GM23338 (cell line): ENCODE results near the gene RXFP1. TPM values are rescaled to one million over a fixed set of nuclear protein-coding genes. Genes with fewer than 3 reads are reported as not detected.

Source experiments
- ATAC-seq: fragments of 200-7000 bp; cut with Tn5 transposase; 3 replicates; pipeline ENCODE4 v1.9.1; 2020
- DNase-seq: peaks from one replicate; pipeline ENCODE4 v3.0.0-alpha.2; 2015; ENCODE audit warnings: low spot score
- H2AFZ ChIP-seq: fragments of 200-600 bp; sonication (generic); 2 replicates; pipeline ENCODE4 v1.8.0; 2016; ENCODE audit warnings: antibody characterized with exemption, mild to moderate bottlenecking, moderate library complexity
- H3F3A ChIP-seq: fragments of 200-600 bp; sonication (generic); replicated peaks from 2 replicates; pipeline ENCODE4 v1.8.0; 2017; ENCODE audit warnings: antibody characterized with exemption, mixed run types, low read depth
- H3K27ac ChIP-seq: fragments of 200-600 bp; sonication (generic); 2 replicates; pipeline ENCODE4 v1.6.1; 2016; ENCODE audit warnings: low read depth
- H3K27me3 ChIP-seq: fragments of 200-600 bp; sonication (generic); 2 replicates; pipeline ENCODE4 v1.8.0; 2016; ENCODE audit warnings: mild to moderate bottlenecking, mixed run types, moderate library complexity; ENCODE audit not compliant: insufficient read depth
- H3K36me3 ChIP-seq: fragments of 200-600 bp; sonication (generic); 2 replicates; pipeline ENCODE4 v1.8.0; 2016; ENCODE audit warnings: mild to moderate bottlenecking; ENCODE audit not compliant: insufficient read depth
- H3K4me1 ChIP-seq: fragments of 200-600 bp; sonication (generic); 2 replicates; pipeline ENCODE4 v1.8.0; 2016; ENCODE audit warnings: mild to moderate bottlenecking, moderate library complexity; ENCODE audit not compliant: insufficient read depth
- H3K4me2 ChIP-seq: fragments of 200-600 bp; sonication (generic); 2 replicates; pipeline ENCODE4 v1.7.1; 2017; ENCODE audit warnings: mixed run types
- H3K4me3 ChIP-seq: fragments of 200-600 bp; sonication (generic); 2 replicates; pipeline ENCODE4 v1.6.1; 2016; ENCODE audit warnings: mixed run types
- H3K79me2 ChIP-seq: fragments of 200-600 bp; sonication (generic); replicated peaks from 2 replicates; pipeline ENCODE4 v1.8.0; 2017; ENCODE audit warnings: mild to moderate bottlenecking; ENCODE audit not compliant: insufficient read depth
- H3K9me2 ChIP-seq: fragments of 200-600 bp; sonication (generic); 2 replicates; pipeline ENCODE4 v1.8.0; 2017; ENCODE audit not compliant: insufficient read depth
- H4K20me1 ChIP-seq: fragments of 200-600 bp; sonication (generic); replicated peaks from 2 replicates; pipeline ENCODE4 v1.8.0; 2017; ENCODE audit warnings: mild to moderate bottlenecking; ENCODE audit not compliant: insufficient read depth
- H3K27ac Mint-ChIP-seq: 2 replicates; pipeline ENCODE4 v1.8.0; 2020; ENCODE audit warnings: inconsistent platforms, mild to moderate bottlenecking, moderate library complexity, mixed read lengths
- H3K27me3 Mint-ChIP-seq: 3 replicates; pipeline ENCODE4 v1.8.0; 2022; ENCODE audit warnings: low read depth, mild to moderate bottlenecking, moderate library complexity, mixed read lengths, inconsistent platforms; ENCODE audit not compliant: insufficient read depth, poor library complexity
- H3K36me3 Mint-ChIP-seq: 3 replicates; pipeline ENCODE4 v1.8.0; 2021; ENCODE audit warnings: low read depth, mild to moderate bottlenecking, inconsistent platforms, moderate library complexity, mixed read lengths
- H3K4me1 Mint-ChIP-seq: 3 replicates; pipeline ENCODE4 v1.8.0; 2020; ENCODE audit warnings: mild to moderate bottlenecking, inconsistent platforms, mixed read lengths
- H3K4me3 Mint-ChIP-seq: 3 replicates; pipeline ENCODE4 v1.8.0; 2021; ENCODE audit warnings: moderate library complexity, mild to moderate bottlenecking, inconsistent platforms, mixed read lengths
- H3K9me3 Mint-ChIP-seq: 3 replicates; pipeline ENCODE4 v1.8.0; 2020; ENCODE audit warnings: moderate library complexity, mild to moderate bottlenecking, inconsistent platforms, mixed read lengths
- CREB1 ChIP-seq: fragments of 250-450 bp; sonication (Bioruptor Pico); IDR thresholded peaks from 2 replicates; pipeline ENCODE4 v1.5.0; 2020; ENCODE audit warnings: low read depth, mild to moderate bottlenecking, moderate library complexity
- EZH2 ChIP-seq: fragments of 200-600 bp; sonication (generic); IDR thresholded peaks from one replicate; pipeline ENCODE4 v1.8.0; 2017; ENCODE audit warnings: antibody characterized with exemption, mild to moderate bottlenecking, low read depth; ENCODE audit not compliant: unreplicated experiment
- EZH2phosphoT487 ChIP-seq: fragments of 200-600 bp; sonication (generic); IDR thresholded peaks from one replicate; pipeline ENCODE4 v1.8.1; 2018; ENCODE audit warnings: antibody characterized with exemption; ENCODE audit not compliant: unreplicated experiment
- STAT1 ChIP-seq: IDR thresholded peaks from one replicate; pipeline ENCODE4 v1.6.1; 2016; ENCODE audit warnings: antibody characterized with exemption; ENCODE audit not compliant: unreplicated experiment
- ZNF114 ChIP-seq: fragments of 250-450 bp; sonication (Bioruptor Pico); IDR thresholded peaks from 2 replicates; pipeline ENCODE4 v1.5.0; 2020; ENCODE audit warnings: mild to moderate bottlenecking, moderate library complexity
- polyA plus RNA-seq: library from polyadenylated mRNA; unstranded; fragments of >200 nt; fragmentation: Nextera tagmentation; extraction: Ambion mirVana; gene quantifications from 2 replicates; pipeline ENCODE4 v1.2.1, GENCODE V29; 2016
- total RNA-seq: library from RNA; depleted of rRNA; stranded (reverse); fragments of >200 nt; shearing (Covaris generic); gene quantifications from 2 replicates; pipeline ENCODE4 v1.2.3, GENCODE V29; 2014
- TF ChIP-seq, protein P1 (sequence below): fragments of 250-450 bp; sonication (Bioruptor Pico); IDR thresholded peaks from 2 replicates; pipeline ENCODE4 v1.5.0; 2020; ENCODE audit warnings: mild to moderate bottlenecking, moderate library complexity
- TF ChIP-seq, protein P2 (sequence below): IDR thresholded peaks from 2 replicates; pipeline ENCODE4 v1.6.1; 2016; ENCODE audit warnings: antibody characterized with exemption

RXFP1 gene
- total and polyA plus RNA-seq, 2 experiments from 2014 or later, result 0.63 TPM; not detected in 1

DNA sequence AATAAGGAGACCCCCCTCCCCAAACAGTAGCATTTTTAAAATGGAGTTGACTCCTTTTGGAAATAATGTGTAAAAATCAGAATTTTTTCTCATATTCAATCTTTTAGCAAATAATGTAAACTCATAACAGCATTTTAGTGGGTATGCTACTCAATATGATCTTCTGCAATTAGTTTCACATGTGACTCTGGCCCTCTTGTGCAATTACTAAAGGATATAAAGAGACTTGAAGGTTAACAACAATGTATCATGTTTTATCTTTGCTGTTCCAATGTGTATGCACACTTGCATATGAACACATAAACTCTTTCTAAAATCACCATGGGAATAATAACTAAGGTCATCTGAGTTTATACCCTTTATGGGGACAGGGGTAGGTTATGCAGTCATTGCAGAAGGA is 39.9 kb upstream of the RXFP1 start (continued):
- TF ChIP-seq, protein P1, sequence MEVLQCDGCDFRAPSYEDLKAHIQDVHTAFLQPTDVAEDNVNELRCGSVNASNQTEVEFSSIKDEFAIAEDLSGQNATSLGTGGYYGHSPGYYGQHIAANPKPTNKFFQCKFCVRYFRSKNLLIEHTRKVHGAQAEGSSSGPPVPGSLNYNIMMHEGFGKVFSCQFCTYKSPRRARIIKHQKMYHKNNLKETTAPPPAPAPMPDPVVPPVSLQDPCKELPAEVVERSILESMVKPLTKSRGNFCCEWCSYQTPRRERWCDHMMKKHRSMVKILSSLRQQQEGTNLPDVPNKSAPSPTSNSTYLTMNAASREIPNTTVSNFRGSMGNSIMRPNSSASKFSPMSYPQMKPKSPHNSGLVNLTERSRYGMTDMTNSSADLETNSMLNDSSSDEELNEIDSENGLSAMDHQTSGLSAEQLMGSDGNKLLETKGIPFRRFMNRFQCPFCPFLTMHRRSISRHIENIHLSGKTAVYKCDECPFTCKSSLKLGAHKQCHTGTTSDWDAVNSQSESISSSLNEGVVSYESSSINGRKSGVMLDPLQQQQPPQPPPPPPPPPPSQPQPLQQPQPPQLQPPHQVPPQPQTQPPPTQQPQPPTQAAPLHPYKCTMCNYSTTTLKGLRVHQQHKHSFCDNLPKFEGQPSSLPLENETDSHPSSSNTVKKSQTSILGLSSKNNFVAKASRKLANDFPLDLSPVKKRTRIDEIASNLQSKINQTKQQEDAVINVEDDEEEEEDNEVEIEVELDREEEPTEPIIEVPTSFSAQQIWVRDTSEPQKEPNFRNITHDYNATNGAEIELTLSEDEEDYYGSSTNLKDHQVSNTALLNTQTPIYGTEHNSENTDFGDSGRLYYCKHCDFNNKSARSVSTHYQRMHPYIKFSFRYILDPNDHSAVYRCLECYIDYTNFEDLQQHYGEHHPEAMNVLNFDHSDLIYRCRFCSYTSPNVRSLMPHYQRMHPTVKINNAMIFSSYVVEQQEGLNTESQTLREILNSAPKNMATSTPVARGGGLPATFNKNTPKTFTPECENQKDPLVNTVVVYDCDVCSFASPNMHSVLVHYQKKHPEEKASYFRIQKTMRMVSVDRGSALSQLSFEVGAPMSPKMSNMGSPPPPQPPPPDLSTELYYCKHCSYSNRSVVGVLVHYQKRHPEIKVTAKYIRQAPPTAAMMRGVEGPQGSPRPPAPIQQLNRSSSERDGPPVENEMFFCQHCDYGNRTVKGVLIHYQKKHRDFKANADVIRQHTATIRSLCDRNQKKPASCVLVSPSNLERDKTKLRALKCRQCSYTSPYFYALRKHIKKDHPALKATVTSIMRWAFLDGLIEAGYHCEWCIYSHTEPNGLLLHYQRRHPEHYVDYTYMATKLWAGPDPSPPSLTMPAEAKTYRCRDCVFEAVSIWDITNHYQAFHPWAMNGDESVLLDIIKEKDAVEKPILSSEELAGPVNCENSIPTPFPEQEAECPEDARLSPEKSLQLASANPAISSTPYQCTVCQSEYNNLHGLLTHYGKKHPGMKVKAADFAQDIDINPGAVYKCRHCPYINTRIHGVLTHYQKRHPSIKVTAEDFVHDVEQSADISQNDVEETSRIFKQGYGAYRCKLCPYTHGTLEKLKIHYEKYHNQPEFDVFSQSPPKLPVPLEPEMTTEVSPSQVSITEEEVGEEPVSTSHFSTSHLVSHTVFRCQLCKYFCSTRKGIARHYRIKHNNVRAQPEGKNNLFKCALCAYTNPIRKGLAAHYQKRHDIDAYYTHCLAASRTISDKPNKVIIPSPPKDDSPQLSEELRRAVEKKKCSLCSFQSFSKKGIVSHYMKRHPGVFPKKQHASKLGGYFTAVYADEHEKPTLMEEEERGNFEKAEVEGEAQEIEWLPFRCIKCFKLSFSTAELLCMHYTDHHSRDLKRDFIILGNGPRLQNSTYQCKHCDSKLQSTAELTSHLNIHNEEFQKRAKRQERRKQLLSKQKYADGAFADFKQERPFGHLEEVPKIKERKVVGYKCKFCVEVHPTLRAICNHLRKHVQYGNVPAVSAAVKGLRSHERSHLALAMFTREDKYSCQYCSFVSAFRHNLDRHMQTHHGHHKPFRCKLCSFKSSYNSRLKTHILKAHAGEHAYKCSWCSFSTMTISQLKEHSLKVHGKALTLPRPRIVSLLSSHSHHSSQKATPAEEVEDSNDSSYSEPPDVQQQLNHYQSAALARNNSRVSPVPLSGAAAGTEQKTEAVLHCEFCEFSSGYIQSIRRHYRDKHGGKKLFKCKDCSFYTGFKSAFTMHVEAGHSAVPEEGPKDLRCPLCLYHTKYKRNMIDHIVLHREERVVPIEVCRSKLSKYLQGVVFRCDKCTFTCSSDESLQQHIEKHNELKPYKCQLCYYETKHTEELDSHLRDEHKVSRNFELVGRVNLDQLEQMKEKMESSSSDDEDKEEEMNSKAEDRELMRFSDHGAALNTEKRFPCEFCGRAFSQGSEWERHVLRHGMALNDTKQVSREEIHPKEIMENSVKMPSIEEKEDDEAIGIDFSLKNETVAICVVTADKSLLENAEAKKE (CRISPR knock-in tag), result no peak

DNA sequence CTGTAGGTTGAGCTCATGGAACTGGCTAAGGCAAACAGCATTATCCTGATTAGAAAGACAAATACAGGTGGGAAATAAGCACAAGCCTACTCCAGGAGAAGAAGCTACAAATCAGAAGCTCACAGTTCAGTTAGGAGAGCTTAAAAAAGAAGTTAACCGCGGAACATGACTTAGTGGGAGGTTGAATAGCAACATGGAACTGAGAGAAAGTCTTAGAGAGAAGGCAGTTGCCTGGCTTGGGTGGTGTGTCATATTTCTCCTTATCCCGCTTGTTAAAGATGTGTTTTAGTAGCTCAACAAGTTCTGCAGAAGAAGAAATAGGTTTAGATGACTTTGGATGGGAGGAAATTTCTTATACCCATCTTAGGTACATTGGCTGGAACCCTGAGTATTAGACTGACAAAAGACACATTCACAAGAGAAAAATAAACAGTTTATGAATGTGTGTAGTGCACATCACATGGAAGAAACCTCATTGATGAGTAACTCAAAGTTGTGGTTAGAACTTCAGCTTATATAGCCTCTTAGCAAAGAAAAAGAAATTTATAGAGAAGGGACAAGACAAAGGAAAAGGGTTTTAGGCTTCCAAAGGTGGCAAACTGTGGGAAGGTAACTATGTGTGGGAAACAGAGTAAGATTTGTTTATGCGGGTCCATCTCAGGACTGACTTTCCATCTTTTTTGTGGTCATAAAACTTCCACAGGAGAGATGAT is 37.4 kb upstream of the RXFP1 start:
- no peak overlapping the region for H3K27ac ChIP-seq
- no peaks in the 10 kb centered on the region for H3K4me1 ChIP-seq
- DNase-seq (no peak), ATAC-seq (no peak)
- H3K36me3 ChIP-seq, result no peaks in the 10 kb centered on the region
- H2AFZ ChIP-seq, result no peak overlapping the region
- Mint-ChIP-seq H3K9me3 (peaks cover 3% of the 10 kb centered on the region; the same call in 1 of the 3 replicates), H3K4me1 (no peaks in the 10 kb centered on the region), H3K4me3 (no peak overlapping the region), H3K36me3 (no peaks in the 10 kb centered on the region), H3K27me3 (peaks cover 1% of the 10 kb centered on the region), H3K27ac (no peak overlapping the region)
- 0 out of 2 replicates have a peak, but pooled peaks cover 7% of the 10 kb centered on the region for H3K9me2 ChIP-seq
- H3K79me2 ChIP-seq, result no peaks in the 10 kb centered on the region
- no peaks in the 10 kb centered on the region for H3K27me3 ChIP-seq
- no peaks in the 10 kb centered on the region for H4K20me1 ChIP-seq
- H3K4me3 ChIP-seq, result no peak overlapping the region
- TF ChIP-seq EZH2phosphoT487 (no peak), EZH2 (no peak), STAT1 (no peak), ZNF114 (CRISPR knock-in tag) (no peak), CREB1 (no peak)
- TF ChIP-seq, protein P2, sequence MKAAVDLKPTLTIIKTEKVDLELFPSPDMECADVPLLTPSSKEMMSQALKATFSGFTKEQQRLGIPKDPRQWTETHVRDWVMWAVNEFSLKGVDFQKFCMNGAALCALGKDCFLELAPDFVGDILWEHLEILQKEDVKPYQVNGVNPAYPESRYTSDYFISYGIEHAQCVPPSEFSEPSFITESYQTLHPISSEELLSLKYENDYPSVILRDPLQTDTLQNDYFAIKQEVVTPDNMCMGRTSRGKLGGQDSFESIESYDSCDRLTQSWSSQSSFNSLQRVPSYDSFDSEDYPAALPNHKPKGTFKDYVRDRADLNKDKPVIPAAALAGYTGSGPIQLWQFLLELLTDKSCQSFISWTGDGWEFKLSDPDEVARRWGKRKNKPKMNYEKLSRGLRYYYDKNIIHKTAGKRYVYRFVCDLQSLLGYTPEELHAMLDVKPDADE, result no peak
- TF ChIP-seq, protein P1 (CRISPR knock-in tag), result no peak
- no peaks in the 10 kb centered on the region for H3F3A ChIP-seq
- no peak overlapping the region for H3K4me2 ChIP-seq
